CD14-positive monocyte (primary cell): Measurements from ENCODE around the gene ADAR. TPM values are rescaled to one million over a fixed set of nuclear protein-coding genes. Genes with fewer than 3 reads are reported as not detected.

Experiments used
- DNase-seq, 3 donors: peaks; one replicate each; pipeline ENCODE4 v3.0.0-alpha.2; 2011 to 2022
- H2AFZ ChIP-seq: 2 replicates; pipeline ENCODE4 v1.6.0; 2012; ENCODE audit warnings: mild to moderate bottlenecking, low read depth, low read length, inconsistent platforms; ENCODE audit not compliant: insufficient read depth, poor library complexity, severe bottlenecking
- H3K27ac ChIP-seq, 2 donors: 1 replicate in 1 of 2; 2 replicates in 1 of 2; pipeline ENCODE4 v1.5.1; 2012 to 2013; ENCODE audit warnings: low read length in 2 of 2, control low read depth in 1 of 2, inconsistent platforms in 1 of 2, low read depth in 1 of 2, mild to moderate bottlenecking in 1 of 2
- H3K27me3 ChIP-seq, 2 donors: one replicate each; pipeline versions ENCODE4 v1.6.0 to v1.6.1; 2011 to 2013; ENCODE audit warnings: low read length in 2 of 2; ENCODE audit not compliant: control insufficient read depth in 2 of 2, insufficient read depth in 2 of 2
- H3K36me3 ChIP-seq, 2 donors: replicated peaks in 1 of 2; 1 replicate in 1 of 2; 2 replicates in 1 of 2; pipeline versions ENCODE4 v1.5.1 to v1.6.1; 2012 to 2013; ENCODE audit warnings: low read length in 2 of 2, control low read depth in 1 of 2, inconsistent platforms in 1 of 2, mild to moderate bottlenecking in 1 of 2; ENCODE audit not compliant: insufficient read depth in 2 of 2, control insufficient read depth in 1 of 2
- H3K4me1 ChIP-seq, 2 donors: 1 replicate in 1 of 2; 2 replicates in 1 of 2; pipeline versions ENCODE4 v1.5.1 to v1.6.1; 2012 to 2013; ENCODE audit warnings: low read length in 2 of 2, control low read depth in 1 of 2, inconsistent platforms in 1 of 2, mild to moderate bottlenecking in 1 of 2, moderate library complexity in 1 of 2; ENCODE audit not compliant: insufficient read depth in 2 of 2, control insufficient read depth in 1 of 2
- H3K4me2 ChIP-seq: replicated peaks from 2 replicates; pipeline ENCODE3; 2012; ENCODE audit warnings: low read length, moderate library complexity, mild to moderate bottlenecking; ENCODE audit not compliant: poor library complexity, severe bottlenecking; ENCODE audit errors: extremely low read depth
- H3K4me3 ChIP-seq, 3 experiments: fragments of 200-600 bp in 1 of 3; sonication (generic) in 1 of 3; replicated peaks in 1 of 3; 1 replicate in 2 of 3; 2 replicates in 1 of 3; pipeline ENCODE4 v1.5.1; 2011 to 2013; ENCODE audit warnings: low read length in 3 of 3, mild to moderate bottlenecking in 3 of 3, control low read depth in 2 of 3, low read depth in 2 of 3, inconsistent platforms in 1 of 3, moderate library complexity in 1 of 3
- H3K79me2 ChIP-seq: 2 replicates; pipeline ENCODE4 v1.6.0; 2012; ENCODE audit warnings: mild to moderate bottlenecking, control low read depth, inconsistent platforms, low read length, moderate library complexity; ENCODE audit not compliant: insufficient read depth
- H3K9ac ChIP-seq: 2 replicates; pipeline ENCODE4 v1.6.0; 2017; ENCODE audit warnings: low read length, mild to moderate bottlenecking; ENCODE audit not compliant: insufficient read depth, poor library complexity, severe bottlenecking
- H3K9me3 ChIP-seq, 2 donors: replicated peaks in 1 of 2; 1 replicate in 1 of 2; 2 replicates in 1 of 2; pipeline versions ENCODE4 v1.5.1 to v1.6.1; 2012 to 2013; ENCODE audit warnings: low read length in 2 of 2, control low read depth in 1 of 2; ENCODE audit not compliant: control insufficient read depth in 1 of 2, insufficient read depth in 1 of 2
- H4K20me1 ChIP-seq: 2 replicates; pipeline ENCODE4 v1.6.0; 2012; ENCODE audit warnings: mild to moderate bottlenecking, low read length, control low read depth, moderate library complexity; ENCODE audit not compliant: insufficient read depth
- H3K27ac Mint-ChIP-seq, 7 donors: one replicate each; pipeline ENCODE4 v1.8.0; 2020; ENCODE audit warnings: mild to moderate bottlenecking in 7 of 7, mixed read lengths in 7 of 7, moderate library complexity in 6 of 7, inconsistent platforms in 2 of 7
- H3K27me3 Mint-ChIP-seq, 3 donors: one replicate each; pipeline ENCODE4 v1.8.0; 2021 to 2022; ENCODE audit warnings: low read depth in 3 of 3, mild to moderate bottlenecking in 3 of 3, mixed read lengths in 3 of 3, moderate library complexity in 3 of 3, inconsistent platforms in 1 of 3
- H3K36me3 Mint-ChIP-seq, 2 donors: one replicate each; pipeline ENCODE4 v1.8.0; 2020; ENCODE audit warnings: mixed read lengths in 2 of 2, inconsistent platforms in 1 of 2, mild to moderate bottlenecking in 1 of 2
- H3K4me1 Mint-ChIP-seq: one replicate; pipeline ENCODE4 v1.8.0; 2020; ENCODE audit warnings: mild to moderate bottlenecking, mixed read lengths
- H3K4me3 Mint-ChIP-seq, 2 donors: one replicate each; pipeline ENCODE4 v1.8.0; 2020; ENCODE audit warnings: mild to moderate bottlenecking in 2 of 2, mixed read lengths in 2 of 2, moderate library complexity in 1 of 2
- H3K9me3 Mint-ChIP-seq, 7 donors: one replicate each; pipeline ENCODE4 v1.8.0; 2020 to 2022; ENCODE audit warnings: mixed read lengths in 7 of 7, mild to moderate bottlenecking in 6 of 7, moderate library complexity in 6 of 7, inconsistent platforms in 2 of 7
- CTCF ChIP-seq: fragments of 200-600 bp; IDR thresholded peaks from one replicate; pipeline ENCODE4 v1.8.0; 2022; ENCODE audit warnings: antibody characterized with exemption, mild to moderate bottlenecking
- WGBS: methylation state at CpG from one replicate; pipeline ENCODE4 v1.1.5; 2013; ENCODE audit warnings: missing lambda C conversion rate; ENCODE audit not compliant: insufficient coverage; 5-methylcytosine and 5-hydroxymethylcytosine counted together
- intact Hi-C, 2 donors: fragments of 100-400 bp; cut with micrococcal nuclease; formaldehyde crosslinking; loops; one replicate each; pipeline versions ENCODE4 v1.15.0 to v1.15.1; 2023
- polyA minus RNA-seq: library from RNA; depleted of rRNA, polyadenylated mRNA; stranded (reverse); fragments of >200 nt; gene quantifications from 2 replicates; pipeline ENCODE4 v1.2.3, GENCODE V29; 2012
- polyA plus RNA-seq, 3 donors: library from polyadenylated mRNA; depleted of rRNA in 1 of 3; unstranded in 2 of 3; stranded (reverse) in 1 of 3; fragments of 300-500 nt in 2 of 3; fragments of >200 nt in 1 of 3; fragmentation: Illumina TruSeq in 2 of 3; gene quantifications; 1 replicate in 2 of 3; 2 replicates in 1 of 3; pipeline ENCODE4 v1.2.3, GENCODE V29; 2012 to 2021
- total RNA-seq, 12 experiments: library from RNA in 1 of 12; stranded (reverse) in 1 of 12; fragments of 120-200 nt in 1 of 12; gene quantifications; one replicate each; pipeline ENCODE4 v1.2.4 and lab custom pipeline; 2013 to 2026; ENCODE audit warnings: mixed read lengths in 6 of 12, inconsistent platforms in 1 of 12

Gene ADAR
- total RNA-seq (2013): 121 TPM
- 100 to 1,000 TPM in 1 of 3 donors, 10 to 100 TPM in 2; 57.3 to 100 (median 91.6) TPM for polyA plus RNA-seq
- polyA minus RNA-seq: 80.9 and 141 TPM in 2 replicates
- total RNA-seq (lab: John Stamatoyannopoulos, UW): 233 to 1,179 (median 295) reads per million in 11 experiments

DNA sequence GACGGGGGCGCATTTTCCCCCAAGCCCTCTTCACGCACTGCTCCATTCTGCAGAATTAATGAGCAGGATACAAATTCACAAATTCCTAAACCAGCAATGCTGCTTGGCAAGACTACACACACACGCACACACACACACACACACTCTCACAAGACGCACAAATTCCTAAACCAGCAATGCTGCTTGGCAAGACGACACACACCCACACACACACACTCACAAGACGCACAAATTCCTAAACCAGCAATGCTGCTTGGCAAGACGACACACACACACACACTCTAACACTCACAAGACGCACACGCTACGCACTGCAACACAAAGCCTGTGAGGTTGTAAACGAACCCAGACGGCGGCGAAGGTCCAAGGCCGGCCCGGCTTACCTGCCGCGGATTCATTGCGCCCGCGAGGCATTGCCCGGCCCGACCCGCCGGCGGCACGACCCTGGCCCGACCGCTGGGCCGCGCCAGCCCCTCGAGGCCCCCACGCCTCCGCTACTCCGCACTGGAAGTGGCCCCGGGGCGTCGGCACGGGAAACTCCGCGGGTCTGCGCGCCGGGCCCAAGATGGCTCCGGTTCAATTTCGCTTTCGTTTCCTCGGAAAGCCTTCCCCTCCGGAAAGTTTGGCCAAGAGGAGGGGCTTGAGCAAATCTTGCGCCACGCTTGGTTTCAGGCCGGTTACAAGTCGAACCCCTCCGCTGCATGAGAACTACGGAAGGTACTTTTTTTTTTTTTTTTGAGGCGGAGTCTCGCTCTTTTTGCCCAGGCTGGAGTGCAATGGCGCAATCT lies at the start of gene ADAR:
Gene ADAR (minus strand): TSS at position 578 of the 788 bp plus-strand sequence. CDS start 180 bp downstream, at position 398.
- peak within 1 kb of the TSS; percentile 94 to 100 (median 99) for H3K27ac Mint-ChIP-seq
- H3K36me3 Mint-ChIP-seq: peaks cover 26 to 31% of the 10 kb centered on the region in 2 donors
- peak within 1 kb of the TSS; percentile 97 to 100 for H3K4me3 Mint-ChIP-seq
- Histone ChIP-seq H3K27ac (peak within 1 kb of the TSS; percentile 83 to 99), H3K9ac (peak within 1 kb of the TSS; percentile 96), H3K9me3 (no peaks in the 10 kb centered on the region), H2AFZ (peak within 1 kb of the TSS; percentile 81), H4K20me1 (peaks cover 38% of the 10 kb centered on the region), H3K27me3 (no peaks in the 10 kb centered on the region), H3K79me2 (peaks cover 94% of the 10 kb centered on the region), H3K4me3 (peak within 1 kb of the TSS; percentile 85 to 97 (median 95)), H3K4me1 (peaks cover 46 to 58% of the 10 kb centered on the region in 2 donors), H3K4me2 (peak within 1 kb of the TSS; percentile 93), H3K36me3 (peaks cover 5 to 33% of the 10 kb centered on the region in 2 donors)
- H3K9me3 Mint-ChIP-seq: no peaks in the 10 kb centered on the region
- no peak for TF ChIP-seq CTCF
- H3K4me1 Mint-ChIP-seq: peaks cover 76% of the 10 kb centered on the region
- under 1% methylated on average over 55 of the region's 59 CpGs for WGBS
- intact Hi-C loops: loop anchor here in 1 of 2 donors (5.0 kb wide), 1 partner anchor 51 kb away; the partner anchor contains the start of gene UBE2Q1
- no peaks in the 10 kb centered on the region for H3K27me3 Mint-ChIP-seq
- DNase-seq: peak; percentile 96 to 99 (median 97)

- peak; percentile 31 to 40 (median 38) for DNase-seq
- Histone ChIP-seq H3K4me3 (no peak overlapping the region), H3K79me2 (no peaks in the 10 kb centered on the region), H2AFZ (no peak overlapping the region), H3K36me3 (no peaks in the 10 kb centered on the region), H4K20me1 (no peaks in the 10 kb centered on the region), H3K9ac (no peak overlapping the region), H3K4me1 (no peaks in the 10 kb centered on the region), H3K27ac (no peak overlapping the region), H3K4me2 (no peak overlapping the region), H3K9me3 (no peaks in the 10 kb centered on the region), H3K27me3 (no peaks in the 10 kb centered on the region)
- Mint-ChIP-seq H3K4me3 (no peak overlapping the region), H3K27ac (no peak overlapping the region), H3K27me3 (peaks cover 0 to 6% (median 4%) of the 10 kb centered on the region in 3 donors), H3K4me1 (peaks cover 6% of the 10 kb centered on the region), H3K36me3 (no peaks in the 10 kb centered on the region), H3K9me3 (peaks cover 0 to 2% (median 0%) of the 10 kb centered on the region in 7 donors)
- WGBS: no CpG with 5 or more reads among the region's 2 CpGs
- intact Hi-C loops: no loop called here
- no peak for TF ChIP-seq CTCF
Observed at GRCh38 chr1:154657556-154657955, 49.6 kb upstream of the ADAR start.
